Measurements from ENCODE around the gene NQO2.
A peak's percentile ranks its signal among the peaks of the same experiment; 100 is the strongest.
"Not testable (repeated sequence)": the region's sequence is repeated elsewhere in the genome, so short reads cannot be mapped to it uniquely, and the experiment has no call there.

The NQO2 gene

GRCh38 chr6:3017304-3017703 lies 17.6 kb downstream of the NQO2 start:
- TF ChIP-seq JUND (IDR thresholded peaks at IDR 0.05; ENCODE audit: low read depth): no peak
- in situ Hi-C loops (cut with HindIII; ENCODE audit: low pct_unique_long_range_greater_than_20kb, low sequenced_read_pairs): no loop called here
- DNase-seq (ENCODE audit: low read depth in 1 of 2, low spot score in 1 of 2): no peak

- in situ Hi-C loops (cut with HindIII; ENCODE audit: low pct_unique_long_range_greater_than_20kb, low sequenced_read_pairs): no loop called here
- no peak for DNase-seq (ENCODE audit: low read depth in 1 of 2, low spot score in 1 of 2)
- TF ChIP-seq JUND (IDR thresholded peaks at IDR 0.05; ENCODE audit: low read depth): no peak
These were observed 19.4 kb downstream of the NQO2 start for GRCh38 chr6:3019065-3019464.

GRCh38 chr6:3019749-3020320 lies 20.1 kb downstream of the NQO2 start:
- no peak for TF ChIP-seq JUND (IDR thresholded peaks at IDR 0.05; ENCODE audit: low read depth)
- in situ Hi-C loops (cut with HindIII; ENCODE audit: low pct_unique_long_range_greater_than_20kb, low sequenced_read_pairs): no loop called here
- DNase-seq (ENCODE audit: low read depth in 1 of 2, low spot score in 1 of 2): no peak

GRCh38 chr6:3020976-3021598 lies 21.4 kb downstream of the NQO2 start:
- in situ Hi-C loops (cut with HindIII; ENCODE audit: low pct_unique_long_range_greater_than_20kb, low sequenced_read_pairs); DNase-seq (ENCODE audit: low read depth in 1 of 2, low spot score in 1 of 2): not testable (repeated sequence)

GRCh38 chr6:3022765-3023662 lies 23.3 kb downstream of the NQO2 start:
- TF ChIP-seq JUND (IDR thresholded peaks at IDR 0.05; ENCODE audit: low read depth): no peak
- no peak for DNase-seq (ENCODE audit: low read depth in 1 of 2, low spot score in 1 of 2)
- in situ Hi-C loops (cut with HindIII; ENCODE audit: low pct_unique_long_range_greater_than_20kb, low sequenced_read_pairs): no loop called here

- peak in 1 of 2 experiments; percentile 60 for DNase-seq (ENCODE audit: low read depth in 1 of 2, low spot score in 1 of 2)
- TF ChIP-seq JUND (IDR thresholded peaks at IDR 0.05; ENCODE audit: low read depth): no peak
- in situ Hi-C loops (cut with HindIII; ENCODE audit: low pct_unique_long_range_greater_than_20kb, low sequenced_read_pairs): no loop called here
These were observed 24.2 kb downstream of the NQO2 start for GRCh38 chr6:3023663-3024483.

- no peak for DNase-seq (ENCODE audit: low read depth in 1 of 2, low spot score in 1 of 2)
- no peak for TF ChIP-seq JUND (IDR thresholded peaks at IDR 0.05; ENCODE audit: low read depth)
- in situ Hi-C loops (cut with HindIII; ENCODE audit: low pct_unique_long_range_greater_than_20kb, low sequenced_read_pairs): no loop called here
These were observed 27.3 kb downstream of the NQO2 start for GRCh38 chr6:3026791-3027626.

GRCh38 chr6:3028156-3028555 lies 28.5 kb downstream of the NQO2 start:
- DNase-seq (ENCODE audit: low read depth in 1 of 2, low spot score in 1 of 2); in situ Hi-C loops (cut with HindIII; ENCODE audit: low pct_unique_long_range_greater_than_20kb, low sequenced_read_pairs): not testable (repeated sequence)

GRCh38 chr6:3031857-3032640 lies 32.4 kb downstream of the NQO2 start:
- TF ChIP-seq JUND (IDR thresholded peaks at IDR 0.05; ENCODE audit: low read depth): no peak
- peak; percentile 36 to 48 for DNase-seq (ENCODE audit: low read depth in 1 of 2, low spot score in 1 of 2)
- in situ Hi-C loops (cut with HindIII; ENCODE audit: low pct_unique_long_range_greater_than_20kb, low sequenced_read_pairs): no loop called here

- in situ Hi-C loops (cut with HindIII; ENCODE audit: low pct_unique_long_range_greater_than_20kb, low sequenced_read_pairs): no loop called here
- TF ChIP-seq JUND (IDR thresholded peaks at IDR 0.05; ENCODE audit: low read depth): no peak
These were observed 33.3 kb downstream of the NQO2 start for GRCh38 chr6:3032986-3033385.

GRCh38 chr6:3033652-3034051 lies 34.0 kb downstream of the NQO2 start:
- DNase-seq (ENCODE audit: low read depth in 1 of 2, low spot score in 1 of 2): no peak
- no peak for TF ChIP-seq JUND (IDR thresholded peaks at IDR 0.05; ENCODE audit: low read depth)
- in situ Hi-C loops (cut with HindIII; ENCODE audit: low pct_unique_long_range_greater_than_20kb, low sequenced_read_pairs): no loop called here

More at GRCh38 chr6:3032986-3033385, 33.3 kb downstream of the NQO2 start:
- DNase-seq (ENCODE audit: low read depth in 1 of 2, low spot score in 1 of 2): no peak
